Activated CD8-positive, alpha-beta memory T cell treated with anti-CD3 and anti-CD28 coated beads for 36 hours (primary cell): Measurements from ENCODE around the gene SETBP1. TPM values are rescaled to one million over a fixed set of nuclear protein-coding genes. Genes with fewer than 3 reads are reported as not detected.

ENCODE experiments used
- CTCF ChIA-PET: fragments of 350-600 bp; sonication (Branson Sonifier 250); formaldehyde crosslinking; loops from one replicate; lab custom pipeline; 2021; ENCODE audit warnings: antibody characterized with exemption; lab: Charles Lee
- POLR2A ChIA-PET: fragments of 350-600 bp; sonication (Branson Sonifier 250); formaldehyde crosslinking; loops from one replicate; lab custom pipeline; 2021; ENCODE audit warnings: antibody characterized with exemption; lab: Charles Lee
- total RNA-seq, 2 experiments: library from RNA; stranded (reverse); gene quantifications; one replicate each; pipeline ENCODE4 v1.2.3, GENCODE V29; 2021

The SETBP1 gene
- total RNA-seq, 2 experiments from 2014 or later: 17.3 to 18.4 TPM

- CTCF ChIA-PET: no interaction called here
- POLR2A ChIA-PET: no interaction called here
These were observed 306.2 kb downstream of the SETBP1 start for GRCh38 chr18:44986933-44987332.

- ChIA-PET CTCF (no interaction called here), POLR2A (no interaction called here)
These were observed 306.7 kb downstream of the SETBP1 start for GRCh38 chr18:44987371-44987770.

- POLR2A ChIA-PET: no interaction called here
These were observed 308.3 kb downstream of the SETBP1 start for GRCh38 chr18:44988821-44989587.

GRCh38 chr18:44996261-44996660, 315.6 kb downstream of the SETBP1 start:
- ChIA-PET CTCF (no interaction called here), POLR2A (no interaction called here)

More at GRCh38 chr18:44988821-44989587, 308.3 kb downstream of the SETBP1 start:
- CTCF ChIA-PET: no interaction called here

GRCh38 chr18:44997174-44997573, 316.5 kb downstream of the SETBP1 start:
- CTCF ChIA-PET: no interaction called here

GRCh38 chr18:44998360-44998759, 317.7 kb downstream of the SETBP1 start:
- POLR2A ChIA-PET: no interaction called here
- CTCF ChIA-PET: no interaction called here

More at GRCh38 chr18:44997174-44997573, 316.5 kb downstream of the SETBP1 start:
- POLR2A ChIA-PET: no interaction called here

GRCh38 chr18:45004546-45005080, 323.9 kb downstream of the SETBP1 start:
- ChIA-PET CTCF (no interaction called here), POLR2A (no interaction called here)

GRCh38 chr18:45006934-45007333, 326.2 kb downstream of the SETBP1 start:
- ChIA-PET POLR2A (interaction anchor here (0.6 kb wide), 1 partner anchor 199 kb away, joined by 3 read pairs; no protein-coding TSS in a partner anchor), CTCF (no interaction called here)

- ChIA-PET CTCF (no interaction called here), POLR2A (interaction anchor here (0.6 kb wide), 1 partner anchor 199 kb away, joined by 3 read pairs; no protein-coding TSS in a partner anchor)
These were observed 326.8 kb downstream of the SETBP1 start for GRCh38 chr18:45007531-45007930.

GRCh38 chr18:45008694-45009413, 328.2 kb downstream of the SETBP1 start:
- POLR2A ChIA-PET: no interaction called here
- CTCF ChIA-PET: no interaction called here

GRCh38 chr18:45009756-45010155, 329.1 kb downstream of the SETBP1 start:
- ChIA-PET POLR2A (no interaction called here), CTCF (no interaction called here)

GRCh38 chr18:45012286-45012685, 331.6 kb downstream of the SETBP1 start:
- CTCF ChIA-PET: no interaction called here
- POLR2A ChIA-PET: no interaction called here

- ChIA-PET POLR2A (no interaction called here), CTCF (no interaction called here)
These were observed 333.4 kb downstream of the SETBP1 start for GRCh38 chr18:45014047-45014501.

GRCh38 chr18:45015788-45016128, 335.1 kb downstream of the SETBP1 start:
- CTCF ChIA-PET: no interaction called here

GRCh38 chr18:45019469-45019868, 338.8 kb downstream of the SETBP1 start:
- POLR2A ChIA-PET: interaction anchor here (0.7 kb wide), 1 partner anchor 14 kb away, joined by 4 read pairs; no protein-coding TSS in a partner anchor
- CTCF ChIA-PET: no interaction called here

More at GRCh38 chr18:45015788-45016128, 335.1 kb downstream of the SETBP1 start:
- POLR2A ChIA-PET: no interaction called here

- ChIA-PET CTCF (no interaction called here), POLR2A (no interaction called here)
These were observed 342.8 kb downstream of the SETBP1 start for GRCh38 chr18:45023519-45023918.

- ChIA-PET POLR2A (no interaction called here), CTCF (no interaction called here)
These were observed 343.8 kb downstream of the SETBP1 start for GRCh38 chr18:45024357-45025088.

GRCh38 chr18:45025089-45025450, 344.4 kb downstream of the SETBP1 start:
- ChIA-PET POLR2A (no interaction called here), CTCF (no interaction called here)

- ChIA-PET CTCF (no interaction called here), POLR2A (no interaction called here)
These were observed 345.5 kb downstream of the SETBP1 start for GRCh38 chr18:45026162-45026561.

- POLR2A ChIA-PET: no interaction called here
- CTCF ChIA-PET: no interaction called here
These were observed 353.5 kb downstream of the SETBP1 start for GRCh38 chr18:45034179-45034578.
